PC-3 (cell line): Measurements from ENCODE around the gene EZR. TPM values are rescaled to one million over a fixed set of nuclear protein-coding genes. Genes with fewer than 3 reads are reported as not detected.

Experiments used
- ATAC-seq: fragments of 200-7000 bp; cut with Tn5 transposase; 2 replicates; pipeline ENCODE4 v1.9.1; 2020; ENCODE audit warnings: mild to moderate bottlenecking, moderate library complexity
- BruUV-seq: library from RNA; stranded (reverse); fragments of 400-500 nt; replicated peaks from 2 replicates; lab custom pipeline; 2021; lab: Mats Ljungman, UMichigan
- CTCF ChIA-PET: fragments of 300-600 bp; sonication (Branson Sonifier 250); formaldehyde crosslinking; loops from one replicate; lab custom pipeline; 2022; ENCODE audit warnings: antibody characterized with exemption; lab: Charles Lee
- POLR2A ChIA-PET: fragments of 300-600 bp; sonication (Branson Sonifier 250); formaldehyde crosslinking; loops from one replicate; lab custom pipeline; 2022; ENCODE audit warnings: antibody characterized with exemption; ENCODE audit not compliant: unreplicated experiment; lab: Charles Lee
- DNase-seq: peaks from one replicate; pipeline ENCODE4 v3.0.0-alpha.2; 2015
- H2AFZ ChIP-seq: fragments of 300-600 bp; sonication (generic); 2 replicates; pipeline ENCODE4 v1.6.0; 2016; ENCODE audit warnings: antibody characterized with exemption, low read length
- H3F3A ChIP-seq: fragments of 300-600 bp; sonication (generic); one replicate; pipeline ENCODE4 v1.6.0; 2017; ENCODE audit warnings: antibody characterized with exemption, low read length, control low read depth, mild to moderate bottlenecking; ENCODE audit not compliant: unreplicated experiment
- H3K27ac ChIP-seq: fragments of 300-600 bp; sonication (generic); 2 replicates; pipeline ENCODE4 v1.5.1; 2016; ENCODE audit warnings: mild to moderate bottlenecking, low read length
- H3K27me3 ChIP-seq: fragments of 300-600 bp; sonication (generic); 2 replicates; pipeline ENCODE4 v1.6.1; 2016; ENCODE audit warnings: low read length, mixed read lengths
- H3K36me3 ChIP-seq: fragments of 300-600 bp; sonication (generic); 2 replicates; pipeline ENCODE4 v1.6.1; 2016; ENCODE audit warnings: low read depth, mixed run types, low read length, mixed read lengths
- H3K4me1 ChIP-seq: fragments of 300-600 bp; sonication (generic); 2 replicates; pipeline ENCODE4 v1.5.1; 2016; ENCODE audit warnings: low read length; ENCODE audit not compliant: insufficient read depth
- H3K4me2 ChIP-seq: fragments of 300-600 bp; sonication (generic); 2 replicates; pipeline ENCODE4 v1.6.0; 2016; ENCODE audit warnings: low read length
- H3K4me3 ChIP-seq: fragments of 300-600 bp; sonication (generic); 2 replicates; pipeline ENCODE4 v1.5.1; 2016; ENCODE audit warnings: mild to moderate bottlenecking, low read length, mixed read lengths
- H3K79me2 ChIP-seq: fragments of 300-600 bp; sonication (generic); 2 replicates; pipeline ENCODE4 v1.6.1; 2017; ENCODE audit warnings: low read length, mixed read lengths
- H3K9ac ChIP-seq: fragments of 300-600 bp; sonication (generic); 2 replicates; pipeline ENCODE4 v1.6.0; 2016; ENCODE audit warnings: mild to moderate bottlenecking, low read length
- H3K9me2 ChIP-seq: fragments of 300-600 bp; sonication (generic); replicated peaks from 2 replicates; pipeline ENCODE4 v1.6.1; 2016; ENCODE audit warnings: mixed run types, low read length, mixed read lengths
- H3K9me3 ChIP-seq: fragments of 300-600 bp; sonication (generic); 2 replicates; pipeline ENCODE4 v1.6.1; 2016; ENCODE audit warnings: low read length, mixed read lengths
- H4K20me1 ChIP-seq: fragments of 300-600 bp; sonication (generic); 2 replicates; pipeline ENCODE4 v1.6.1; 2016; ENCODE audit warnings: low read length, mixed read lengths
- EZH2 ChIP-seq: fragments of 300-600 bp; sonication (generic); IDR thresholded peaks from one replicate; pipeline ENCODE4 v1.6.1; 2017; ENCODE audit warnings: antibody characterized with exemption, mild to moderate bottlenecking, low read length; ENCODE audit not compliant: unreplicated experiment
- EZH2phosphoT487 ChIP-seq: fragments of 300-600 bp; sonication (generic); IDR thresholded peaks from 2 replicates; pipeline ENCODE4 v1.6.1; 2018; ENCODE audit warnings: mild to moderate bottlenecking, antibody characterized with exemption, low read length, borderline replicate concordance
- intact Hi-C: fragments of 100-400 bp; cut with micrococcal nuclease; formaldehyde crosslinking; loops from 2 replicates; pipeline ENCODE4 v1.9.0; 2023
- total RNA-seq: library from RNA; depleted of rRNA; stranded (reverse); fragments of >200 nt; gene quantifications from 2 replicates; pipeline ENCODE4 v1.2.3, GENCODE V29; 2014
- TF ChIP-seq, protein P1 (sequence below): fragments of 300-600 bp; sonication (generic); conservative IDR thresholded peaks from 2 replicates; pipeline ENCODE4 v1.5.1; 2017; ENCODE audit warnings: antibody characterized with exemption, low read depth, mild to moderate bottlenecking, low read length

The EZR gene
- total RNA-seq, 1 experiment from 2014 or later: 182 TPM

DNA sequence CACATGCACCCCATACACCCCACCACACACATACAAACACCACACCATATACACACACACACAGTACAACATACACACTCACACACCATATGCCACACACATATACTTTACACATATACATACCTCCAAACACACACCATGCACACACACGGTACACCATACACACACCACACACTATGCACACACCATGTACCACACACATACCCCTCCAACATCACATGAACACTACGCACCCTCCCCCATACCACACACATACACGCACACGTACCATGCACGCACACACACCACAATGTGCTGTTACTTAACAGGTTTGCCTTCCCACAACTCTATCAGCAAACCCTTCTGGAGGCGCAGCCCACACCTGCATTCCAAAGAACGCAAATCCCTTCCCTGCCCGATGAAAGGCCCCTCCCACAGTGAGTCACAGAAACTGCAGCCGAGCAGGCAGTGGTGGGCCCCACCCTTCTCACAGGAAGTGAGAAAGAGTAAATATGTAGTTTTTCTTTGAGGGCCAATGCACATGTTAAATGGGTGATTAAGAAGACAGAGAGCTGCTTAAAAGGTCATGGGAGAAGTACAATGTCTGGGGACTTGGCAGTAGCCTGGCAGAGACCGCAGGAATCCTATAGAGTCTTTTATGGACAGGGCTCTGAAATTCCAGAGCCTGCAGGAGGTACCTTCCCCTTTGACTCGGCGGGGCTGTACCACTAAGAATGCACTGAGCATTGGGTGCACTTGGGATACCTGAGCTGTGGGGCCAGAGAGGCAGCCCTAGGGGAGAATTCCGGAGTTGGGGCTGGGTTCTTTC lies 34.1 kb upstream of the EZR start:
- BruUV-seq: no TSS peak
- intact Hi-C loops: loop anchor here (1.0 to 10.0 kb wide), 3 partner anchors 16 to 211 kb away; partner anchors contain the start of gene DYNLT1
- peak; percentile 98 for DNase-seq
- Histone ChIP-seq H3K4me2 (peak overlapping the region; percentile 70), H4K20me1 (no peaks in the 10 kb centered on the region), H3K9ac (peak overlapping the region; percentile 81), H3K36me3 (no peaks in the 10 kb centered on the region), H3K9me2 (no peaks in the 10 kb centered on the region), H3F3A (no peaks in the 10 kb centered on the region), H3K4me1 (peaks cover 61% of the 10 kb centered on the region), H3K27ac (peak overlapping the region; percentile 99), H3K4me3 (peak overlapping the region; percentile 26; the same call in 1 of the 2 replicates), H2AFZ (no peak overlapping the region), H3K9me3 (no peaks in the 10 kb centered on the region), H3K79me2 (peaks cover 11% of the 10 kb centered on the region), H3K27me3 (no peaks in the 10 kb centered on the region)
- TF ChIP-seq, protein P1, sequence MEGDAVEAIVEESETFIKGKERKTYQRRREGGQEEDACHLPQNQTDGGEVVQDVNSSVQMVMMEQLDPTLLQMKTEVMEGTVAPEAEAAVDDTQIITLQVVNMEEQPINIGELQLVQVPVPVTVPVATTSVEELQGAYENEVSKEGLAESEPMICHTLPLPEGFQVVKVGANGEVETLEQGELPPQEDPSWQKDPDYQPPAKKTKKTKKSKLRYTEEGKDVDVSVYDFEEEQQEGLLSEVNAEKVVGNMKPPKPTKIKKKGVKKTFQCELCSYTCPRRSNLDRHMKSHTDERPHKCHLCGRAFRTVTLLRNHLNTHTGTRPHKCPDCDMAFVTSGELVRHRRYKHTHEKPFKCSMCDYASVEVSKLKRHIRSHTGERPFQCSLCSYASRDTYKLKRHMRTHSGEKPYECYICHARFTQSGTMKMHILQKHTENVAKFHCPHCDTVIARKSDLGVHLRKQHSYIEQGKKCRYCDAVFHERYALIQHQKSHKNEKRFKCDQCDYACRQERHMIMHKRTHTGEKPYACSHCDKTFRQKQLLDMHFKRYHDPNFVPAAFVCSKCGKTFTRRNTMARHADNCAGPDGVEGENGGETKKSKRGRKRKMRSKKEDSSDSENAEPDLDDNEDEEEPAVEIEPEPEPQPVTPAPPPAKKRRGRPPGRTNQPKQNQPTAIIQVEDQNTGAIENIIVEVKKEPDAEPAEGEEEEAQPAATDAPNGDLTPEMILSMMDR: no peak
- TF ChIP-seq EZH2phosphoT487: no peak
- no peak for TF ChIP-seq EZH2
- ChIA-PET POLR2A (interaction anchor here (1.1 to 2.1 kb wide), 2 partner anchors 16 to 34 kb away, joined by 8 to 17 read pairs; partner anchors contain the start of gene EZR), CTCF (interaction anchor here (0.5 kb wide), 1 partner anchor 17 kb away, joined by 3 read pairs; no protein-coding TSS in a partner anchor)
- ATAC-seq: peak; percentile 69

DNA sequence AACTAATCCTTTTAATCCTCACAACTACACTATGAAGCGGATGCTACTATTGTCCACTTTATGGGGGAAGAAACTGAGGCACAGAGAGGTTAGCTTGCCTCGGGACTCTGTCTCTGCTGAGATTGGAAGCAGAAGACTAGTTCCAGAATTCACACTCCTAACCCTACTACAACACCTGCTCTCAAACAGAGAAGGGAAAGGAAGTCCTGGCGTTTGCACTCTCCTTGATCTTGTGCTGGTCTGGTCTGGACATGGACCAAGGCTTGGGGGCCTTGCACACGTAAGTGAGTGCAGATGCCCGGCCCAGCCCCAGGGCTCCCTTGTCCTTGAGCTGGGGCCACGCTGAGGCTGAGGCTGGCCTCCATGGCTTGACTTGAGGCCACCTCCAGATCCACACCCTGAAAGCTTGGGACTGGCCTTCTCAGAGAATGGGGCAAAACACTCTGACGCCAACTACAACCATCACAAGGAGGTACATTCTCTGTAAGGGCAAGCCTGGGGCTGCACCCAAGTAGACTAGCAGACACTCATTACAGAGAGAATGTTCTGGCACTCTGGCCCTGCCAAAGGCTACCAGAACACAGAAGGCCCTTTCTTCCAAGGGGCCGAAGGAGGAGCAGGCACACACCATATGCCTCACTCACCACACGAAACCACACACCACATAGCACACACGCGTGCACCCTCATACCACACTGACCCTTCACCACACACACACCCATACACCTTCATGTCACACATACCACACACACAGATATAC lies 33.3 kb upstream of the EZR start:
- Histone ChIP-seq H3K4me2 (peak overlapping the region; percentile 56), H3K4me1 (peaks cover 61% of the 10 kb centered on the region), H3K9me2 (no peaks in the 10 kb centered on the region), H3K27ac (peak overlapping the region; percentile 99), H3F3A (no peaks in the 10 kb centered on the region), H3K4me3 (no peak overlapping the region), H2AFZ (no peak overlapping the region), H3K36me3 (no peaks in the 10 kb centered on the region), H3K9me3 (no peaks in the 10 kb centered on the region), H4K20me1 (no peaks in the 10 kb centered on the region), H3K79me2 (peaks cover 11% of the 10 kb centered on the region), H3K9ac (peak overlapping the region; percentile 77), H3K27me3 (no peaks in the 10 kb centered on the region)
- DNase-seq (no peak), ATAC-seq (no peak)
- TF ChIP-seq EZH2phosphoT487 (no peak), EZH2 (no peak)
- TF ChIP-seq, protein P1: no peak
- BruUV-seq: TSS peak; percentile 30
- CTCF ChIA-PET: no interaction called here
- POLR2A ChIA-PET: interaction anchor here (1.0 kb wide), 1 partner anchor 17 kb away, joined by 6 read pairs; no protein-coding TSS in a partner anchor
- intact Hi-C loops: loop anchor here (1.0 to 10.0 kb wide), 3 partner anchors 17 to 210 kb away; partner anchors contain the start of gene DYNLT1
